Natural killer cell (primary cell): Measurements from ENCODE around the gene PPP1R2. TPM values are rescaled to one million over a fixed set of nuclear protein-coding genes. Genes with fewer than 3 reads are reported as not detected.

Experiments
- ATAC-seq, 3 donors: fragments of 150-1000 bp in 2 of 3; fragments of 200-7000 bp in 1 of 3; cut with Tn5 transposase; 1 replicate in 1 of 3; 2 replicates in 2 of 3; pipeline ENCODE4 v1.10.0; 2021; ENCODE audit warnings: mild to moderate bottlenecking in 2 of 3, moderate library complexity in 2 of 3
- DNase-seq, 2 donors: peaks; one replicate each; pipeline versions ENCODE4 v3.0.0 to v3.0.0-alpha.2; 2013 to 2021; ENCODE audit warnings: mixed read lengths in 1 of 2
- H3K27ac ChIP-seq: one replicate; pipeline ENCODE4 v1.5.1; 2013; ENCODE audit warnings: mild to moderate bottlenecking, low read length
- H3K27me3 ChIP-seq: one replicate; pipeline ENCODE4 v1.6.1; 2013; ENCODE audit warnings: low read length; ENCODE audit not compliant: control insufficient read depth, insufficient read depth
- H3K36me3 ChIP-seq: one replicate; pipeline ENCODE4 v1.6.1; 2013; ENCODE audit warnings: low read length; ENCODE audit not compliant: control insufficient read depth, insufficient read depth
- H3K4me1 ChIP-seq: one replicate; pipeline ENCODE4 v1.6.1; 2013; ENCODE audit warnings: low read length; ENCODE audit not compliant: control insufficient read depth, insufficient read depth
- H3K4me3 ChIP-seq: one replicate; pipeline ENCODE4 v1.5.1; 2013; ENCODE audit warnings: low read length
- H3K9me3 ChIP-seq: one replicate; pipeline ENCODE4 v1.6.1; 2013; ENCODE audit warnings: low read length; ENCODE audit not compliant: control insufficient read depth, insufficient read depth
- H3K27ac Mint-ChIP-seq, 2 donors: one replicate each; pipeline ENCODE4 v1.8.0; 2022; ENCODE audit warnings: mild to moderate bottlenecking in 2 of 2, mixed read lengths in 2 of 2, moderate library complexity in 1 of 2
- H3K27me3 Mint-ChIP-seq, 2 donors: one replicate each; pipeline ENCODE4 v1.8.0; 2022; ENCODE audit warnings: low read depth in 2 of 2, mixed read lengths in 2 of 2
- H3K36me3 Mint-ChIP-seq: one replicate; pipeline ENCODE4 v1.8.0; 2022; ENCODE audit warnings: mixed read lengths
- H3K4me1 Mint-ChIP-seq, 2 donors: one replicate each; pipeline ENCODE4 v1.8.0; 2022; ENCODE audit warnings: mixed read lengths in 2 of 2
- H3K4me3 Mint-ChIP-seq: one replicate; pipeline ENCODE4 v1.8.0; 2022; ENCODE audit warnings: mild to moderate bottlenecking, moderate library complexity, mixed read lengths
- H3K9me3 Mint-ChIP-seq, 2 donors: one replicate each; pipeline ENCODE4 v1.8.0; 2022; ENCODE audit warnings: mixed read lengths in 2 of 2
- CTCF ChIP-seq: fragments of 200-600 bp; IDR thresholded peaks from one replicate; pipeline ENCODE4 v1.8.0; 2022; ENCODE audit warnings: antibody characterized with exemption
- WGBS: methylation state at CpG from one replicate; pipeline ENCODE4 v1.1.7; 2013; ENCODE audit warnings: missing lambda C conversion rate; ENCODE audit not compliant: insufficient coverage; 5-methylcytosine and 5-hydroxymethylcytosine counted together
- intact Hi-C: fragments of 100-400 bp; cut with micrococcal nuclease; formaldehyde crosslinking; loops from one replicate; pipeline ENCODE4 v1.14.2; 2022
- total RNA-seq, 4 donors: library from RNA; stranded (reverse); fragments of 120-200 nt in 1 of 4; gene quantifications; one replicate each; pipeline versions ENCODE4 v1.2.3 to v1.2.4, GENCODE V29; 2013 to 2022

Gene PPP1R2
- total RNA-seq, 3 donors from 2014 or later (not counting 1 experiment from before 2014, with no cell fraction given) = 89.8 to 97.3 (median 89.9) TPM

- H3K9me3 Mint-ChIP-seq = no peaks in the 10 kb centered on the region
- ATAC-seq (no peak), DNase-seq (no peak)
- no peak within 1 kb of the TSS for H3K27ac ChIP-seq
- intact Hi-C loops = no loop called here
- no peak within 1 kb of the TSS for H3K4me3 Mint-ChIP-seq
- TF ChIP-seq CTCF = no peak
- no peaks in the 10 kb centered on the region for H3K4me1 Mint-ChIP-seq
- WGBS = 69% methylated on average over 16 of the region's 16 CpGs
- H3K27ac Mint-ChIP-seq = no peak within 1 kb of the TSS
- peaks cover 17% of the 10 kb centered on the region for H3K4me1 ChIP-seq
- peaks cover 0 to 6% of the 10 kb centered on the region in 2 donors for H3K27me3 Mint-ChIP-seq
- no peak within 1 kb of the TSS for H3K4me3 ChIP-seq
- H3K27me3 ChIP-seq = peaks cover 2% of the 10 kb centered on the region
- H3K36me3 ChIP-seq = no peaks in the 10 kb centered on the region
- H3K36me3 Mint-ChIP-seq = no peaks in the 10 kb centered on the region
- no peaks in the 10 kb centered on the region for H3K9me3 ChIP-seq
These were observed 40.9 kb upstream of the PPP1R2 start, which contains the start of gene APOD for GRCh38 chr3:195583831-195584542. APOD (minus strand) TSS chr3:195583940; CDS start chr3:195579461, 4,479 bp downstream.

GRCh38 chr3:195582947-195583346 is 39.8 kb upstream of the PPP1R2 start:
- ATAC-seq (no peak), DNase-seq (no peak)
- no peaks in the 10 kb centered on the region for H3K36me3 ChIP-seq
- no peaks in the 10 kb centered on the region for H3K4me1 Mint-ChIP-seq
- peaks cover 17% of the 10 kb centered on the region for H3K4me1 ChIP-seq
- H3K27ac ChIP-seq = no peak overlapping the region
- H3K4me3 Mint-ChIP-seq = no peak overlapping the region
- H3K9me3 Mint-ChIP-seq = no peaks in the 10 kb centered on the region
- no peak for TF ChIP-seq CTCF
- peaks cover 2% of the 10 kb centered on the region for H3K27me3 ChIP-seq
- WGBS = 80% methylated on average over 9 of the region's 9 CpGs
- intact Hi-C loops = no loop called here
- H3K9me3 ChIP-seq = no peaks in the 10 kb centered on the region
- no peaks in the 10 kb centered on the region for H3K36me3 Mint-ChIP-seq
- H3K4me3 ChIP-seq = no peak overlapping the region
- H3K27ac Mint-ChIP-seq = no peak overlapping the region
- H3K27me3 Mint-ChIP-seq = peaks cover 0 to 6% of the 10 kb centered on the region in 2 donors

- Mint-ChIP-seq H3K4me1 (no peaks in the 10 kb centered on the region), H3K27ac (no peak overlapping the region), H3K36me3 (no peaks in the 10 kb centered on the region), H3K4me3 (no peak overlapping the region), H3K9me3 (no peaks in the 10 kb centered on the region), H3K27me3 (peaks cover 0 to 6% of the 10 kb centered on the region in 2 donors)
- Histone ChIP-seq H3K27me3 (peaks cover 2% of the 10 kb centered on the region), H3K27ac (no peak overlapping the region), H3K4me3 (no peak overlapping the region), H3K9me3 (no peaks in the 10 kb centered on the region), H3K4me1 (no peaks in the 10 kb centered on the region), H3K36me3 (no peaks in the 10 kb centered on the region)
- 81% methylated on average over 3 of the region's 6 CpGs for WGBS
- no peak for TF ChIP-seq CTCF
- ATAC-seq (no peak), DNase-seq (no peak)
- intact Hi-C loops = no loop called here
These were observed 37.8 kb upstream of the PPP1R2 start for GRCh38 chr3:195580744-195581443.
